GM19239 (cell line): ENCODE results near the gene CDK8.
"Not testable (repeated sequence)": the region's sequence is repeated elsewhere in the genome, so short reads cannot be mapped to it uniquely, and the experiment has no call there.

Experiments used
- DNase-seq: peaks from one replicate; pipeline ENCODE4 v3.0.0; 2011; ENCODE audit warnings: low spot score; ENCODE audit not compliant: insufficient read length
- FAIRE-seq: peaks from 2 replicates; lab custom pipeline; 2011; peaks lifted over from hg19 to GRCh38; lab: Jason Lieb, UNC

The CDK8 gene

DNA sequence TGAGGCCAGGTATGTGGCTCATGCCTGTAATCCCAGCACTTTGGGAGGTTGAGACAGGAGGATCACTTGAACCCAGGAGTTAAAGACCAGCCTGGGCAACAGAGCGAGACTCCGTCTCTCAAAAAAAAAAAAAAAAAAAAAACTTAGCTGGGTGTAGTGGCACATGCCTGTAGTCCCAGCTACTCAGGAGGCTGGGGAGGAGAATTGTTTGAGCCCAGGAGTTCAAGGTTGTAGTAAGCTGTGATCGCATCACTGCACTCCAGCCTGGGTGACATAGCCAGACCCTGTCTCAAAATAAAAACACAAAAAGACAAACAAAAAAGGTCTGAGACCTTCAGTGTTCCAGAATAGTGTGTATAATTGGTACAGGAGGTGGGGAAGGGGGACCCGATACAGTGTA is 1.9 kb upstream of the CDK8 start:
- DNase-seq, FAIRE-seq: not testable (repeated sequence)

GRCh38 chr13:26253262-26253786 is 605 bp upstream of the CDK8 start:
- no peak for DNase-seq
- FAIRE-seq: no peak

DNA sequence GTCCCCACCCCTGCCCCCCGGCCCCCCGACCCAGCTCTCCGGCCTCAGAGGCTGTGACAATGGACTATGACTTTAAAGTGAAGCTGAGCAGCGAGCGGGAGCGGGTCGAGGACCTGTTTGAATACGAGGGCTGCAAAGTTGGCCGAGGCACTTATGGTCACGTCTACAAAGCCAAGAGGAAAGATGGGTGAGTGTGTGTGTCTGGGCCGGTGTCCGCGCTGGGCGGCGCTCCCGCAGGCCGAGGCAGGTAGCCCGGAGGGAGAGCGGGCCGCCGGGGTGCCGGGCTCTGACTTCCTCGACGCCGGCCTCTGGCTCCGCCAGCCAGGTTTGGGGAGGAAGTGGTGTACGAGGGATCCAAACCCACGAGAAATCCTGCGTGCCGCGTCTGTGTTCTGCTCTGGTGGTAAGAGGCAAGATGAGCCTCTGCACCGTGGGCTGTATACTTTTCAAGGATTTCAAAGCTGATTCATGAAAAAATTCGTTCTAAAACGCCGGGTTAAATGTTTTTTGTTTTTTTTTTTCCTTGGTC is 718 bp downstream of the CDK8 start:
- FAIRE-seq (no peak), DNase-seq (peak; percentile 15)

GRCh38 chr13:26255115-26255514 is 1.2 kb downstream of the CDK8 start:
- DNase-seq (no peak), FAIRE-seq (no peak)

DNA sequence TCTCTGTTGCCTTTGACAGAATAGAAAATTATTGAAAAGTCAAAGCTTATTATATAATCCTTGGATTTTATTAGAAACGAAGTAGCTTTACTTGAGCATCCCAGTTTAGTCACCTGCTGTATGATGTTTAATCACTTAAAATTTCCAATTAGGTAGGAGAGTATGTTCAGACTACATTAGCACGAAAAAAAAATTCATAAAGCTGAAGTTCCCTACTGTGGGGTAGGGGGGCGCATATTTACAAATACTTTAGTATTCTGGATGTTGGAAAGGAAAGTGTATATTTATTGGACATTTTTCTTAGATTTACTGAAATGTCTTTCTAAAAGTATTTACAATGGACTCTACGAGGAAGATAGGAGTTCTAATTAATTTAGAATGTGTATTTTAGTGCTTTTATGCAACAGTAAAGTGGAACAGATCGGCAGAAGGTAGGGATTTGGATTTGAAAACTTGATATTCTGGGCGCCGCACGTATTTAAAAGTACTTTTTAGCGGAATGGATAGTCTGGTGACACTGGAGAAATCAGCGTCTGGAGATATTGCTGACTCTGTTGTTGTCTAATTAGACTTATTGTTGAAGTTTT is 1.9 kb downstream of the CDK8 start:
- DNase-seq (no peak), FAIRE-seq (no peak)

DNA sequence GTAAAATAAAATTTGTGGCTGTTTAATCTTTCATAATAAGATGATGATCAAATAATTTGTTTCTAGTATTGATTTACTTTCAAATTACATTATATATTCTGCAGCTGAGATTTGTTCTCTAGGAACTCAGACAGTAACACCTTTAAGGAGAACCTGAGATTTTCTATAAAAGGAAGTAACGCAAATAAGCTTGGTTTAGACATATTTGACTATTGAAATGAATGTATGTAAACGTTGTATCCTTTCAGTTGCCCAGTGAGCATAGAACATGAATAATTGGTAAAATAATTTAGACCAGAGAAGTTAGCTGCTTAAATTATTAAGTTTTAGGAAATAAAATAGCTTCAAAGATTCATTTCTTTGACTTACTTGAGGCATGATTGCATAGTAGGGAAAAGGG is 3.1 kb downstream of the CDK8 start:
- no peak for FAIRE-seq
- DNase-seq: no peak

GRCh38 chr13:26259634-26260033 is 5.7 kb downstream of the CDK8 start:
- DNase-seq (no peak), FAIRE-seq (no peak)

GRCh38 chr13:26262156-26262555 is 8.2 kb downstream of the CDK8 start:
- DNase-seq: no peak
- no peak for FAIRE-seq

DNA sequence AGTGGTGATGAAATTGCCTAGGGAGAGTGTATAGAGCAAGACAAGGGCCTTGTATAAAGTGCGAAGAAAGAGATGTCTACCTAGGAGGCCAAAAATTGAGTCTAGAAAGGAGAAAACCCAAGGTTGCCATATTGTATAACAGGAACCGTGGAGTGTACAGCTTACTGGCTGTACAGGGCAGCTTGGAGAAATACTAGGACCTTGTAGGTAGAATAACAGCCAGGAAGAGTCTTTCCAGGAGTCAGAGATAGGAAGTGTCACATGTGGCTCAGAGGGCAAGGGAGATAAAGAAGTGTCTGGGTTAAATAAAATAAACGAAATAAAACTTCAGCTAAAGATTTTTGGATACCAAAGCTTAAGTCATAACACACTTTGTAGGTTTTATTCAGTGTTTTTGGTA is 12.4 kb downstream of the CDK8 start:
- FAIRE-seq: no peak
- DNase-seq: no peak

- DNase-seq (no peak), FAIRE-seq (no peak)
These were observed 16.8 kb downstream of the CDK8 start for GRCh38 chr13:26270707-26271106.

DNA sequence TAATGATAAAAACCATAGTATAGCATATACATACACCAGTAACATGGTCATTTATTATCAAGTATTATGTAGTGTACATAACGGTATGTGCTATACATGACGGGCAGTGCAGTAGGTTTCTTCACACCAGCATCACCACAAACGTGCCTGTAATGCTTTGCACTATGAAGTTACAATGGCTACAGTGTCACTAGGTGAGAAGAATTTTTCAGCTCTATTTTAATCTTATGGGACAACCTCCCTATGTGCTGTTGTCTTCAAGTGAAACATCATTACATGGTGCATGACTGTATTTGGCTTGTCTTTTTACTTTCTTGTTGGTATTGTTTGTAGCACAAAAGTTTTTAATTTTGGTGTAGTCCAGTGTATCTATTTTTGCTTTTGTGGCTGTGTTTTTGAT is 18.7 kb downstream of the CDK8 start:
- DNase-seq: no peak

DNA sequence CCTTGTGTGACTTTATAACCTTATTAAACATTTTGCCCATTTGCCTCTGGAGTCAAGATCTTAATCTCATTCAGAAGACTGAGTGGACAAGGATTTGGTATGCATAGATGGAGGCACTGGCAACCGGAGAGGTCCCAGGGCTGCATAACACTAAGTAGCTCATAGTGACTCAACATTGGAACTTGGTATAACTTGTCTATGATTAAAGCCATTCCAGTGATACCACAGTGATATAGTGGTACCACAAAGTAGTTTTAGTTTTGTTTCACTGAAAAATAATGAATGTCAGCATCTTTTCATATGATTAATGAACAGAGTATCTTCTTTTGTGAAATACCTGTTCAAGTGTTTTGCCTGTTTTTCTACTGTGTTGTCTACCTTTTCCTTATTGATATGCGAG is 26.4 kb downstream of the CDK8 start:
- no peak for FAIRE-seq
- DNase-seq: no peak

More for the DNA sequence above, 18.7 kb downstream of the CDK8 start:
- FAIRE-seq: no peak

- FAIRE-seq: no peak
- no peak for DNase-seq
These were observed 26.9 kb downstream of the CDK8 start for GRCh38 chr13:26280822-26281221.

GRCh38 chr13:26285911-26286310 is 32.0 kb downstream of the CDK8 start:
- not testable (repeated sequence) for FAIRE-seq

DNA sequence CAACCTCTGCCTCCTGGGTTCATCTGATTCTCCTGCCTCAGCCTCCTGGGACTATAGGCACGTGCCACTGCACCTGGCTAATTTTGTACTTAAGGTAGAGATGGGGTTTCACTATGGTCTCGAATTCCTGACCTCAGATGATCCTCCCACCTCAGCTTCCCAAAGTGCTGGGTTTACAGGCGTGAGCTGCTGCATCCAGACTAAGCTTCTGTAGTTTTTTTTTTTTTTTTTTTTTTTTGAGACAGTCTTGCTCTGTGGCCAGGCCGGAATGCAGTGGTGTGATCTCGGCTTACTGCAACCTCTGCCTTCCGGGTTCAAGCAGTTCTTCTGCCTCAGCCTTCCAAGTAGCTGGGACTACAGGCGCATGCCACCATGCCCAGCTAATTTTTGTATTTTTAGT is 34.9 kb downstream of the CDK8 start:
- not testable (repeated sequence) for FAIRE-seq, DNase-seq

More at GRCh38 chr13:26285911-26286310, 32.0 kb downstream of the CDK8 start:
- DNase-seq: not testable (repeated sequence)

- FAIRE-seq (no peak), DNase-seq (no peak)
These were observed 41.9 kb downstream of the CDK8 start for GRCh38 chr13:26295812-26296211.

DNA sequence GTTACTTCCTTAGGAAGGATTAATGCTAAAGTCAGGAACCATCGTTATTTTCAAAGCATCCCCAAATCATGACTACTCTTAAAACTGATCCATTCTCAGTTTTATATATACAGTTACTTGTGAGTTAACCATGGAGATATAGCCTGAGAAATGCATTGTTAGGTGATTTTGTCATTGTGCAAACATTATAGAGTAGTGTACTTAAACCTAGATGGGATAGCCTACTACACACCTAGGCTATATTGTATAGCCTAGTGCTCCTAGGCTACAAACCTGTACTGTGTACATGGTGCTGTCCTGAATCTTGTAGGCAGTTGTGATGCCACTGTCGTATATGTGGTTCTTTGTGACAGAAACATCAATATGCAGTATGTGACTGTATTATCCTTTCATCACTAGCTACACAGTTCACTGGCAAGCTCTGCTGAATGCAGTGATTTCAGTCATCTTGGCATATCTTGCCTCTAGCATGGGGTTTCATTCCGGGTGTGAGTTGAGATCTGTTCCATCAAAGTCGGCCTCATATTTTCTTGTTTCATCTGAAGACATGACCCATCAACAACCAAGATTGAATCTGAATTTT is 45.3 kb downstream of the CDK8 start:
- DNase-seq (no peak), FAIRE-seq (no peak)

- DNase-seq (no peak), FAIRE-seq (no peak)
These were observed 46.2 kb downstream of the CDK8 start for GRCh38 chr13:26300140-26300539.

- DNase-seq (no peak), FAIRE-seq (no peak)
These were observed 51.7 kb downstream of the CDK8 start for GRCh38 chr13:26305676-26306075.

GRCh38 chr13:26307701-26308100 is 53.8 kb downstream of the CDK8 start:
- FAIRE-seq (no peak), DNase-seq (no peak)

DNA sequence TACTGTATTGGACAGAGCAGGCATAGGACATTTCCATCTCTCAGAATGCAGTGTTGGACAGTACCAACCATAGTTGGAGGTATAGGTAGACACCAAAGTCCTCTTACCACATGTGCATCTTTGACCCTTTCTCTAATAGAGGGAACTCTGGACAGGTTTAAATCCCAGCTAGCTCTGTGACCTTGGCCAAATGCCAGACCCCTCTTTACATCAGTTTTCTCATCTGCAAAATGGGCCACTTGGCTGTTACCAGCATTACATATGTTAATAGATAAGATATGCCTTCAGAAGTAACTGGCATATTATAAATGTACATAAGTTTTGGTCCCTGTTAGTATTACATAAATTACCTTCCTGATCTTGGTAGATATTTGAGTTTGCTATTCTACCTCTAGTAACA is 54.3 kb downstream of the CDK8 start:
- DNase-seq (no peak), FAIRE-seq (no peak)

DNA sequence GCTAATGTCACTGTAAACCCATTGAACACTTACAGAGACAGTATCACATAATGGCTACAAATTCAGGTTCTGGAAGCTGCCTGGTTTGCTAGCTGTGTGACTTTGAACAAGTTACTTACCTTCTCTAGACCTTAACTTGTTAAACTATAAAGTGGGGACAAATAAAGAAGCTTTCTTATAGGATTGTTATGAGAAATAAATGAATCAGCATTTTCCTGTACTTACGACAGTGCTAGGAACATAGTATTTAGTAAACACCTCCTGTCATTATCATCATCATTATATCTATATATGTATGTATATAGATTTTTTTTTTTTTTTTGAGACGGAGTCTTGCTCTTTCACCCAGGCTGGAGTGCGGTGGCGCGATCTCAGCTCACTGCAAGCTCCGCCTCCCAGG is 54.9 kb downstream of the CDK8 start:
- no peak for DNase-seq
- FAIRE-seq: no peak
